Measurements from ENCODE around the gene ZNF699. TPM values are rescaled to one million over a fixed set of nuclear protein-coding genes. Genes with fewer than 3 reads are reported as not detected.
"Not testable (repeated sequence)": the region's sequence is repeated elsewhere in the genome, so short reads cannot be mapped to it uniquely, and the experiment has no call there.

Gene ZNF699
- total RNA-seq, 1 experiment from 2014 or later, result 4.2 TPM

DNA sequence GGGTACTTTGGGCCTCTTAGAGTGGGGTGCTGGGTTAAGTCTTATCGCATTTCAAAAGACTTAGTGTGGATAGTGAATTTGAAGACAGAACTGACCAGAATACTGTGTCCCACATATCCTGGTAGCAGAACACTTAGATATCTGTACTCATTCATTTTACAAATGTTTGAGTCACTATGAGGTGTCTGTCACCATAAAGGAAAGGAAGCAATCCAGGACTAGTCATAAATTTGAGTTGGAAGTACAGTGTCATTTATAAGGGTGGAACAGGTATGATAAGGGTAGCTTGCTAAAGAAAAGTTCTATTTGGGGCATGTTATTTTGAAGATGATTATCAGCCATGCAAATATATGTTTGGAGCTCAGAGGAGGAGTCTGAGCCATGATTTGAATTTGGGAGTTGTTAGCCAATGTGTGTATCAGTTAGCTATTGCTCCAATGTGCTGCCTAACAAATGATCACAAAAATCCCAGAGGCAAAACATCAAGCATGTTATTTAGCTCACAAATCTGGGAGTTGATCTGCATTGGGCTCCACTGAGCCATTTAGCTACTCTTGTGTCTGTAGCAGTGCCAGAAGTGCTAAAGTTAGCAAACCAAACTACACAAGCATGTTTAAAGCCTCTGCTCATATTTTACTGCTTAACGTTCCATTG lies 20.3 kb downstream of the ZNF699 start:
- Mint-ChIP-seq H3K4me1 (no peaks in the 10 kb centered on the region), H3K9me3 (peaks cover 69 to 71% of the 10 kb centered on the region in 2 experiments), H3K36me3 (ENCODE audit: insufficient read depth in 1 of 3, low read depth in 3 of 3) (peaks cover 21 to 38% (median 27%) of the 10 kb centered on the region in 3 experiments), H3K27ac (no peak overlapping the region), H3K27me3 (ENCODE audit: low read depth) (no peaks in the 10 kb centered on the region), H3K4me3 (no peak overlapping the region)
- Histone ChIP-seq H3K4me1 (ENCODE audit: insufficient read depth, low read length) (no peaks in the 10 kb centered on the region), H3K79me1 (ENCODE audit: insufficient read depth, low read depth, low read length, poor library complexity, severe bottlenecking) (no peaks in the 10 kb centered on the region), H3K4ac (ENCODE audit: low read depth, low read length) (no peak overlapping the region), H4K91ac (ENCODE audit: insufficient read length, low read depth, low read length) (no peak overlapping the region), H3K4me2 (ENCODE audit: insufficient read depth, insufficient read length, low read length) (no peak overlapping the region), H3T11ph (ENCODE audit: low read length) (no peak overlapping the region), H3K27ac (ENCODE audit: insufficient read length, low read depth, low read length) (no peak overlapping the region), H3K79me2 (ENCODE audit: insufficient read depth, low read length) (no peaks in the 10 kb centered on the region), H4K5ac (ENCODE audit: insufficient read length, low read depth, low read length) (no peak overlapping the region), H3K18ac (ENCODE audit: insufficient read length, low read depth, low read length) (no peak overlapping the region), H2AK5ac (ENCODE audit: insufficient read length, low read length) (no peak overlapping the region), H3K23ac (ENCODE audit: insufficient read length, low read depth, low read length) (no peak overlapping the region), H2BK120ac (ENCODE audit: low read depth, low read length, poor library complexity, severe bottlenecking) (no peak overlapping the region), H3K56ac (ENCODE audit: insufficient read length, low read depth, low read length) (no peak overlapping the region), H4K20me1 (ENCODE audit: control insufficient read depth, insufficient read depth, insufficient read length) (no peaks in the 10 kb centered on the region), H2BK15ac (ENCODE audit: low read depth, low read length) (no peak overlapping the region), H3K9ac (ENCODE audit: extremely low read depth, insufficient read length, low read length) (no peak overlapping the region), H2BK20ac (ENCODE audit: low read depth, low read length, poor library complexity, severe bottlenecking) (no peak overlapping the region), H3K14ac (ENCODE audit: insufficient read depth, low read length) (no peak overlapping the region), H3K27me3 (ENCODE audit: insufficient read depth, low read length) (no peaks in the 10 kb centered on the region), H2BK5ac (ENCODE audit: insufficient read length, low read length) (no peak overlapping the region), H2BK12ac (ENCODE audit: insufficient read length, low read depth, low read length) (no peak overlapping the region), H2AFZ (ENCODE audit: low read length) (no peak overlapping the region), H3K9me3 (ENCODE audit: control insufficient read depth, low read depth, low read length) (peaks cover 48% of the 10 kb centered on the region), H3K23me2 (ENCODE audit: insufficient read length, low read depth, low read length, poor library complexity, severe bottlenecking) (no peaks in the 10 kb centered on the region), H4K8ac (replicated peaks; ENCODE audit: insufficient read length, low read depth, low read length) (no peak overlapping the region)
- WGBS (ENCODE audit: extremely low coverage, insufficient read length, low lambda C conversion rate), result no CpG with 5 or more reads among the region's 2 CpGs
- TF ChIP-seq, protein P1, sequence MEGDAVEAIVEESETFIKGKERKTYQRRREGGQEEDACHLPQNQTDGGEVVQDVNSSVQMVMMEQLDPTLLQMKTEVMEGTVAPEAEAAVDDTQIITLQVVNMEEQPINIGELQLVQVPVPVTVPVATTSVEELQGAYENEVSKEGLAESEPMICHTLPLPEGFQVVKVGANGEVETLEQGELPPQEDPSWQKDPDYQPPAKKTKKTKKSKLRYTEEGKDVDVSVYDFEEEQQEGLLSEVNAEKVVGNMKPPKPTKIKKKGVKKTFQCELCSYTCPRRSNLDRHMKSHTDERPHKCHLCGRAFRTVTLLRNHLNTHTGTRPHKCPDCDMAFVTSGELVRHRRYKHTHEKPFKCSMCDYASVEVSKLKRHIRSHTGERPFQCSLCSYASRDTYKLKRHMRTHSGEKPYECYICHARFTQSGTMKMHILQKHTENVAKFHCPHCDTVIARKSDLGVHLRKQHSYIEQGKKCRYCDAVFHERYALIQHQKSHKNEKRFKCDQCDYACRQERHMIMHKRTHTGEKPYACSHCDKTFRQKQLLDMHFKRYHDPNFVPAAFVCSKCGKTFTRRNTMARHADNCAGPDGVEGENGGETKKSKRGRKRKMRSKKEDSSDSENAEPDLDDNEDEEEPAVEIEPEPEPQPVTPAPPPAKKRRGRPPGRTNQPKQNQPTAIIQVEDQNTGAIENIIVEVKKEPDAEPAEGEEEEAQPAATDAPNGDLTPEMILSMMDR (conservative IDR thresholded peaks at IDR 0.05), result no peak
- no peak for DNase-seq

- not testable (repeated sequence) for H4K5ac ChIP-seq (ENCODE audit: insufficient read length, low read depth, low read length); H3K79me2 ChIP-seq (ENCODE audit: insufficient read depth, low read length); H3K79me1 ChIP-seq (ENCODE audit: insufficient read depth, low read depth, low read length, poor library complexity, severe bottlenecking); H3K4me2 ChIP-seq (ENCODE audit: insufficient read depth, insufficient read length, low read length); H2AFZ ChIP-seq (ENCODE audit: low read length); H2AK5ac ChIP-seq (ENCODE audit: insufficient read length, low read length); H3K27ac ChIP-seq (ENCODE audit: insufficient read length, low read depth, low read length); H2BK20ac ChIP-seq (ENCODE audit: low read depth, low read length, poor library complexity, severe bottlenecking); H3K27ac Mint-ChIP-seq; H3K4me1 Mint-ChIP-seq; H3K56ac ChIP-seq (ENCODE audit: insufficient read length, low read depth, low read length); DNase-seq; H4K8ac ChIP-seq (replicated peaks; ENCODE audit: insufficient read length, low read depth, low read length); H3K18ac ChIP-seq (ENCODE audit: insufficient read length, low read depth, low read length); H2BK120ac ChIP-seq (ENCODE audit: low read depth, low read length, poor library complexity, severe bottlenecking); H2BK5ac ChIP-seq (ENCODE audit: insufficient read length, low read length); H3K27me3 ChIP-seq (ENCODE audit: insufficient read depth, low read length); H3K23ac ChIP-seq (ENCODE audit: insufficient read length, low read depth, low read length); H3K9ac ChIP-seq (ENCODE audit: extremely low read depth, insufficient read length, low read length); H3K4me1 ChIP-seq (ENCODE audit: insufficient read depth, low read length); H4K91ac ChIP-seq (ENCODE audit: insufficient read length, low read depth, low read length); H3T11ph ChIP-seq (ENCODE audit: low read length); H3K27me3 Mint-ChIP-seq (ENCODE audit: low read depth); H2BK12ac ChIP-seq (ENCODE audit: insufficient read length, low read depth, low read length); H2BK15ac ChIP-seq (ENCODE audit: low read depth, low read length); H3K4me3 Mint-ChIP-seq; H4K20me1 ChIP-seq (ENCODE audit: control insufficient read depth, insufficient read depth, insufficient read length); H3K14ac ChIP-seq (ENCODE audit: insufficient read depth, low read length); H3K4ac ChIP-seq (ENCODE audit: low read depth, low read length); H3K23me2 ChIP-seq (ENCODE audit: insufficient read length, low read depth, low read length, poor library complexity, severe bottlenecking)
- WGBS (ENCODE audit: extremely low coverage, insufficient read length, low lambda C conversion rate), result no CpG with 5 or more reads among the region's 38 CpGs
- peaks cover 60% of the 10 kb centered on the region for H3K9me3 ChIP-seq (ENCODE audit: control insufficient read depth, low read depth, low read length)
- Mint-ChIP-seq H3K36me3 (ENCODE audit: insufficient read depth in 1 of 3, low read depth in 3 of 3) (peaks cover 6 to 23% (median 8%) of the 10 kb centered on the region in 3 experiments; a peak in 4 of 7 replicates), H3K9me3 (peaks cover 79 to 82% of the 10 kb centered on the region in 2 experiments)
These were observed 26.2 kb downstream of the ZNF699 start for GRCh38 chr19:9283485-9283884.
